LNCAP (cell line): ENCODE data around the gene TEAD2.

ENCODE experiments used
- CTCF ChIP-seq: fragments of 450-650 bp; IDR thresholded peaks from 2 replicates; pipeline ENCODE4 v1.5.1; 2017; ENCODE audit warnings: mild to moderate bottlenecking

TEAD2 gene

DNA sequence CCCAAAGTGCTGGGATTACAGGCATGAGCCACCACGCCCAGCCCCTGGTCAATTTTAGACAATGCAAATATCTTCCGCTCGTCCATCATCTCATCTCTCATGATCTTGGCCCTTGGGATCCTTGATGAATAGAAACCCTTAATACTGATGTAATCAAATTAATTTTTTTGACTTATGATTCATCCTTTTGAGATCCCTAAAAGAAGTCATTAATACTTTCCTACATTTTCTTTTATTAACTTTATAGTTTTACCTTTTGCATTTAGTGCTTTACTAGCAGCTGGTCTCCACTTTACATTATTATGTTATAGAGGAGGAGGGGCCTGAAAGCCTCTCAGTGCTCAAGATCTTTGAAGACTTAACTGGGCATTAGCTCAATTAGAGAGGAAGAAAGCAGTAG lies 18.2 kb upstream of the TEAD2 start:
- TF ChIP-seq CTCF, result no peak

DNA sequence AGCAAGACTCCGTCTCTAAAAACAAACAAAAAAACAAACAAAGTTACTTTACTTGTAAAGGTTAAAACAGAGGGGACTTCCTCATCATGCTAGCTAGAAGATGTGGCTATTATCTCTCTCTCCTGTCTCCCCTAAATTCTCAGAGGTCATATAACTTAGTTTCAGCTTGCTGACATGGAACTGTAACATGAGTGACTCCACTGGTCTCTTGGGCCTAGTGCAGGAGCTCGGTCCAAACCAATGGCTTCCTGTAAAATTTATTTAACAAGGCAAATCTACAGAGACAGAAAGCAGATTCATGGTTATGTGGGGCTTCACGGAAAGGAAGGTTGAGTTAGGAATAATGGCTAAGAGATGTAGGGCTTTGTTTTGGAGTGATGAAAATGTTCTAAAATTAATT lies 16.3 kb upstream of the TEAD2 start:
- no peak for TF ChIP-seq CTCF

GRCh38 chr19:49374665-49375434 lies 12.6 kb upstream of the TEAD2 start:
- TF ChIP-seq CTCF, result no peak

GRCh38 chr19:49371184-49371583 lies 9.0 kb upstream of the TEAD2 start:
- TF ChIP-seq CTCF, result no peak

- no peak for TF ChIP-seq CTCF
Observed at GRCh38 chr19:49368711-49369358, 6.6 kb upstream of the TEAD2 start.

- no peak for TF ChIP-seq CTCF
Observed at GRCh38 chr19:49366110-49366509, 3.9 kb upstream of the TEAD2 start.

DNA sequence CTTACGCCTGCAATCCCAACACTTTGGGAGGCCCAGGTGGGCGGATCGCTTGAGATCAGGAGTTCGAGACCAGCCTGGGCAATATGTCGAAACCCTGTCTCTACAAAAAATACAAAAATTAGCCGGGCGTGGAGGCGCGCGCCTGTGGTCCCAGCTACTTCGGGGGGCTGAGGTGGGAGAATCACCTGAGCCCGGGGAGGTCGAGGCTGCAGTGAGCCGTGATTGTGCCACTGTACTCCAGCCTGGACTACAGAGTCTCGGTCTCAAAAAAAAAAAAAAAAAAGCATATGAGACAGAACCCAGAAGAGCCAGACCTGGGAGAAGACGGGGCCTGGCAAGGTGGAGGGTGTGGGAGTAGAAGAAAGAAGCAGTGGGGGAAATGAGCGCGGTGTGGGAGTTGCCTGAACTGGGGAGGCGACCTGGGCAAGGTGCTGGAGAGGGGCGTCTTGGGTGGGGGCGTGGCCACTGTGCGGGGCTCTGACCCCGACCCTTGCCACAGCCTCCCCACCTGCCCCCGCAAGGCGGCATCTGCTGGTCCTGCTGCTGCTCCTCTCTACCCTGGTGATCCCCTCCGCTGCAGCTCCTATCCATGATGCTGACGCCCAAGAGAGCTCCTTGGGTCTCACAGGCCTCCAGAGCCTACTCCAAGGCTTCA lies 2.0 kb upstream of the TEAD2 start:
- no peak for TF ChIP-seq CTCF
